ENCODE measurements around the gene ABCC4. TPM values are rescaled to one million over a fixed set of nuclear protein-coding genes. Genes with fewer than 3 reads are reported as not detected.
A peak's percentile ranks its signal among the peaks of the same experiment; 100 is the strongest.

The ABCC4 gene
- total and polyA plus RNA-seq, 9 of the 15 experiments (the other 6 are each of a cell fraction or from before 2014, with no cell fraction given) = 9.4 to 46.1 (median 25.4) TPM

GRCh38 chr13:95245071-95245470 lies 56.2 kb downstream of the ABCC4 start (continued):
- TF ChIP-seq SMAD3 (CRISPR knock-in tag; conservative IDR thresholded peaks at IDR 0.05) = no peak

- in situ Hi-C loops (cut with MboI) = no loop called here
- H3K9me1 ChIP-seq (ENCODE audit: control insufficient read depth, insufficient read depth, low read length) = no peaks in the 10 kb centered on the region
- peaks cover 48% of the 10 kb centered on the region for H3K79me2 ChIP-seq (ENCODE audit: control insufficient read depth, insufficient read depth, low read length)
- BruUV-seq (replicated peaks) = no TSS peak
- no peak overlapping the region for H3K4me3 ChIP-seq
- 0 out of 2 replicates have a peak, but pooled peaks cover 4% of the 10 kb centered on the region for H4K20me1 ChIP-seq (replicated peaks; ENCODE audit: control insufficient read depth, insufficient read depth, low read length)
- 0% methylated on average over 6 of the region's 7 CpGs for WGBS (ENCODE audit: insufficient coverage, low coverage, missing lambda C conversion rate)
- ChIA-PET POLR2A (interaction anchor here (0.5 to 1.9 kb wide), 3 partner anchors 19 to 671 kb away, joined by 3 to 5 read pairs (median 3); no protein-coding TSS in a partner anchor), CTCF (ENCODE audit: low intra/inter-chr PET ratio) (no interaction called here)
- no peaks in the 10 kb centered on the region for H3K9me3 ChIP-seq (replicated peaks; ENCODE audit: control insufficient read depth, insufficient read depth, low read depth, low read length)
- H3K36me3 ChIP-seq (ENCODE audit: control insufficient read depth, insufficient read depth, low read length) = peaks cover 35% of the 10 kb centered on the region; the same call in 2 of the 3 replicates
- H3K27ac ChIP-seq (ENCODE audit: extremely low read depth, low read depth, low read length) = peak overlapping the region; percentile 72; the same call in 2 of the 3 replicates
- H2AFZ ChIP-seq (ENCODE audit: low read depth, low read length) = peak overlapping the region; percentile 32; the same call in 1 of the 2 replicates
- ATAC-seq = peak; percentile 82
- peak; percentile 30 to 87 (median 56) for DNase-seq (ENCODE audit: extremely low read depth in 1 of 4, low spot score in 3 of 4)
- FAIRE-seq = peak; percentile 96
- H3K4me1 ChIP-seq (replicated peaks in 1 of 2; ENCODE audit: control insufficient read depth in 2 of 2, insufficient read depth in 2 of 2, low read length in 2 of 2) = peaks cover 19 to 45% of the 10 kb centered on the region in 2 experiments
- H3K27me3 ChIP-seq (ENCODE audit: control insufficient read depth in 2 of 2, insufficient read depth in 2 of 2, low read length in 2 of 2) = no peaks in the 10 kb centered on the region
- H3K9ac ChIP-seq (ENCODE audit: insufficient read depth in 1 of 2, low read depth in 2 of 2, low read length in 2 of 2) = peak overlapping the region in 1 of 2 experiments; percentile 40; a peak in 1 of 4 replicates
- intact Hi-C loops (cut with micrococcal nuclease) = no loop called here
- H3K4me2 ChIP-seq (ENCODE audit: insufficient read depth, low read length) = peak overlapping the region; percentile 57
- TF ChIP-seq ZNF324 (CRISPR knock-in tag; IDR thresholded peaks at IDR 0.05) (no peak), ZNF76 (CRISPR knock-in tag; IDR thresholded peaks at IDR 0.05; ENCODE audit: borderline replicate concordance) (no peak), KDM2B (CRISPR knock-in tag; IDR thresholded peaks at IDR 0.05) (no peak), NFE2 (IDR thresholded peaks at IDR 0.05; ENCODE audit: low read depth) (peak; percentile 95), ZNF311 (CRISPR knock-in tag; IDR thresholded peaks at IDR 0.05) (peak; percentile 64; the same call in 1 of the 2 replicates), MTF1 (CRISPR knock-in tag; IDR thresholded peaks at IDR 0.05; ENCODE audit: borderline replicate concordance) (no peak), PML (IDR thresholded peaks at IDR 0.05; ENCODE audit: low read length) (peak; percentile 41; the same call in 1 of the 2 replicates), AFF1 (IDR thresholded peaks at IDR 0.05; ENCODE audit: low read depth in 1 of 2, partially characterized antibody in 2 of 2) (peak in 1 of 2 experiments; percentile 26), CREB5 (CRISPR knock-in tag; IDR thresholded peaks at IDR 0.05) (no peak), SP2 (IDR thresholded peaks at IDR 0.05; ENCODE audit: extremely low read depth, low read depth, low read length, poor library complexity, severe bottlenecking) (no peak), TGIF2 (CRISPR knock-in tag; IDR thresholded peaks at IDR 0.05) (no peak), FOXA1 (IDR thresholded peaks at IDR 0.05; ENCODE audit: borderline replicate concordance) (no peak), SMARCE1 (IDR thresholded peaks at IDR 0.05) (peak; percentile 82), BCL6 (CRISPR knock-in tag; IDR thresholded peaks at IDR 0.05) (no peak), PPARD (CRISPR knock-in tag; IDR thresholded peaks at IDR 0.05) (no peak), NCOA6 (IDR thresholded peaks at IDR 0.05) (no peak), BRD9 (IDR thresholded peaks at IDR 0.05; ENCODE audit: low read depth, partially characterized antibody) (no peak)
Observed at GRCh38 chr13:95243207-95243606, 58.0 kb downstream of the ABCC4 start.

Data from K562 (cell line).